Measurements from ENCODE around the gene SERPINA4. TPM values are rescaled to one million over a fixed set of nuclear protein-coding genes. Genes with fewer than 3 reads are reported as not detected.

Gene SERPINA4
- total RNA-seq, 4 donors from 2014 or later: 0.13 to 0.26 TPM; not detected in 2

DNA sequence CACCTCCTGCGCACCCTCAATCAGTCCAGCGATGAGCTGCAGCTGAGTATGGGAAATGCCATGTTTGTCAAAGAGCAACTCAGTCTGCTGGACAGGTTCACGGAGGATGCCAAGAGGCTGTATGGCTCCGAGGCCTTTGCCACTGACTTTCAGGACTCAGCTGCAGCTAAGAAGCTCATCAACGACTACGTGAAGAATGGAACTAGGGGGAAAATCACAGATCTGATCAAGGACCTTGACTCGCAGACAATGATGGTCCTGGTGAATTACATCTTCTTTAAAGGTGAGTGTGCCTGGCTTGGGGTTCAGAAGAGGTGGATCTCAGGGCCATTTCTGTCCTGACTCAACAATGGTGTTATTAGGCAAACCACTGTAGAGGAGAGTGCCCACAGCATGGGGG is 53.6 kb downstream of the SERPINA4 start:
- Histone ChIP-seq H3K4me3 (no peak overlapping the region), H3K36me3 (no peaks in the 10 kb centered on the region), H3K27ac (no peak overlapping the region), H3K4me1 (peaks cover 0 to 8% of the 10 kb centered on the region in 2 donors), H3K27me3 (no peaks in the 10 kb centered on the region), H3K9me3 (peaks cover 0 to 3% (median 0%) of the 10 kb centered on the region in 3 donors)
- DNase-seq (no peak), ATAC-seq (no peak)
- intact Hi-C loops (cut with DNase I; ENCODE audit: low total_unique reads) (no loop called here), in situ Hi-C loops (cut with MboI; ENCODE audit: low sequenced_read_pairs in 4 of 4) (no loop called here)
- TF ChIP-seq, protein P1, sequence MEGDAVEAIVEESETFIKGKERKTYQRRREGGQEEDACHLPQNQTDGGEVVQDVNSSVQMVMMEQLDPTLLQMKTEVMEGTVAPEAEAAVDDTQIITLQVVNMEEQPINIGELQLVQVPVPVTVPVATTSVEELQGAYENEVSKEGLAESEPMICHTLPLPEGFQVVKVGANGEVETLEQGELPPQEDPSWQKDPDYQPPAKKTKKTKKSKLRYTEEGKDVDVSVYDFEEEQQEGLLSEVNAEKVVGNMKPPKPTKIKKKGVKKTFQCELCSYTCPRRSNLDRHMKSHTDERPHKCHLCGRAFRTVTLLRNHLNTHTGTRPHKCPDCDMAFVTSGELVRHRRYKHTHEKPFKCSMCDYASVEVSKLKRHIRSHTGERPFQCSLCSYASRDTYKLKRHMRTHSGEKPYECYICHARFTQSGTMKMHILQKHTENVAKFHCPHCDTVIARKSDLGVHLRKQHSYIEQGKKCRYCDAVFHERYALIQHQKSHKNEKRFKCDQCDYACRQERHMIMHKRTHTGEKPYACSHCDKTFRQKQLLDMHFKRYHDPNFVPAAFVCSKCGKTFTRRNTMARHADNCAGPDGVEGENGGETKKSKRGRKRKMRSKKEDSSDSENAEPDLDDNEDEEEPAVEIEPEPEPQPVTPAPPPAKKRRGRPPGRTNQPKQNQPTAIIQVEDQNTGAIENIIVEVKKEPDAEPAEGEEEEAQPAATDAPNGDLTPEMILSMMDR (IDR thresholded peaks at IDR 0.05 in 4 of 5, conservative IDR thresholded peaks at IDR 0.05 in 1 of 5): no peak
- no peak for TF ChIP-seq POLR2A (IDR thresholded peaks at IDR 0.05)

DNA sequence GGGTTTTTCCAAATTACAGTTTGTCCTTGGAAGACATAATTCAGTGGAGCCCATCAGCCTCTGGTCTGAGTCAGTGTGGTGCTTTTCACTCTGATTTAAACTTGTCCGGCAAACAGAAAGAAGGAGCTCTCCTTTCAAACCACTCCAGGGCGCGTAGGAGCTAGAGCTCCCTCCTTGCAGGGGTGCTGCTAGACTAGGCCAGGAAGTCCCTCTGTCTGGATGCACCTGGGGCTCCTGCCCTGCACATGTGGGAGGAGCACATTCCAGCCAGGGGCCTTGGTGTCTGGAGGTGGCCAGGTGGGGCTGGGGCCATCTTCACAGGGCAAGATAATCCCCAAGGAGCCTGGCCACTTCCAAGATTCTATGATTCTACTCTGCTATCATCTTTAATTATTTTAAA is 54.0 kb downstream of the SERPINA4 start:
- Histone ChIP-seq H3K36me3 (no peaks in the 10 kb centered on the region), H3K27ac (no peak overlapping the region), H3K27me3 (no peaks in the 10 kb centered on the region), H3K9me3 (peaks cover 0 to 3% (median 0%) of the 10 kb centered on the region in 3 donors), H3K4me3 (no peak overlapping the region), H3K4me1 (peaks cover 0 to 8% of the 10 kb centered on the region in 2 donors)
- intact Hi-C loops (cut with DNase I; ENCODE audit: low total_unique reads): no loop called here
- no peak for ATAC-seq
- DNase-seq: no peak
- no peak for TF ChIP-seq POLR2A (IDR thresholded peaks at IDR 0.05)
- TF ChIP-seq, protein P1 (IDR thresholded peaks at IDR 0.05 in 4 of 5, conservative IDR thresholded peaks at IDR 0.05 in 1 of 5): no peak
- in situ Hi-C loops (cut with MboI; ENCODE audit: low sequenced_read_pairs in 4 of 4): no loop called here

DNA sequence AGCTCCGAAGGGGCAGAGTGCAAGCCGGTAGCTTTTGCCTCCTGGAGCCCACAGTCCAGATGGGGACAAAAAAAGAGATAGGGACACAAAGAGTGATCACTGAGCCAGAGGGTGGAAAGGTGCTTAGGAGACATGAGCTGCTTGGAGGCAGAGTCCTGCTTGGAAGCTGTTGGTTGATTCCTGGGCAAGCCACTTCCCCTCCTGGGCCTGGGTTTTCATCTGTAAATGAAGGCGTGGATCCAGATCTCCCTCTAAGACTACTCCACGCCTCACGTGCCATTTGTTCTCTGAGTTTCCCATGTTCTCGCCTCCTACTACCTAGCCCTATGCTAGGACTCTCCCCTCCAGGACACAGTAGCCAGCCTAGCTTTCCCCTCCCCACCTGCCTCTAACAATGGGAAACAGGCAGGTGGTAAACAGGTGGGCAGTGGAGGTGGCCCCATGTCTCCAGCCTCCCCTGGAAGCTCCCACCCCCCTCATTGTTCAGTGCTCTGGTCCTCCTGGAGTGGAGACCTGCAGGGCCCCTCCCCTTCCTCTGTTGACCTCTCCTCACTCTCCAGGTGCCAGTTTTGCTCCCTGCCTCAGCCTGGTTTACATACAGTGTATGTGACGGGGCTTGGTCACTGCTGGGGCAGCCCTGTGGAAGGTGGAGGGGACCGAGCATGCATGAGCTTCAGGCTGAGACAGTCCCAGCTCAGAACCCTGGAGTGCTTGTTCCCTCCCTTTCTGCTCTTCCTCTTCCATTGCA is 54.8 kb downstream of the SERPINA4 start:
- in situ Hi-C loops (cut with MboI; ENCODE audit: low sequenced_read_pairs in 4 of 4) (no loop called here), intact Hi-C loops (cut with DNase I; ENCODE audit: low total_unique reads) (no loop called here)
- DNase-seq (no peak), ATAC-seq (no peak)
- Histone ChIP-seq H3K4me1 (peaks cover 0 to 1% of the 10 kb centered on the region in 2 donors), H3K27me3 (no peaks in the 10 kb centered on the region), H3K36me3 (no peaks in the 10 kb centered on the region), H3K27ac (no peak overlapping the region), H3K9me3 (peaks cover 0 to 3% (median 0%) of the 10 kb centered on the region in 3 donors), H3K4me3 (no peak overlapping the region)
- TF ChIP-seq, protein P1 (IDR thresholded peaks at IDR 0.05 in 4 of 5, conservative IDR thresholded peaks at IDR 0.05 in 1 of 5): no peak
- no peak for TF ChIP-seq POLR2A (IDR thresholded peaks at IDR 0.05)

DNA sequence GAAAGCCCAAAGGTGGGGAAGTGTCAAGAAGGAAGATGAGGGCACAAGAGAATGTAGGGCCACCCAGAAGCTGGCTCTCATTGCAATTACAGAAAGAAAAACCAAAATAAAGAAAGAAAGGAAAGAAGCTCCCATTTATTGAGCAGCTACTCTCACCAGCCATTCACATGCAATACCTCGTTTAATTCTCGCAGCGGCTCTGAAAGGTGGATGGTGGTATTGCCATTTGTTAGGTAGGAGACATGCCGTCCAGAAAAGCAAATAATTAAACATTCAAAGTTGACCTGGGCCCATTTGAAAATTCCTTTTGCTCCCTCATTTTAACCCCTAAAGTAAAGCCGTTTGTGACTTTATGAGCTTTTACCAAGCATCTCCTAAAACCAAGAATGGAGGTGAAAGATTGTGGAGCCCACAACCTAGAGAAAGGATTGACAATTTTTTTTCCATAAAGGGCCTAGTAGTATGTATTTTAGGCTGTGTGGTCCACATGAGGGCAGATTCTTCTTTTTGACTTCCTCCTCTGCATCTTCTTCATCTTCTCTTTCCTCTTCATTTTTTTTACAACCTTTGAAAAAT is 56.2 kb downstream of the SERPINA4 start:
- no peak for ATAC-seq
- H3K36me3 ChIP-seq: no peaks in the 10 kb centered on the region

More for the DNA sequence above, 56.2 kb downstream of the SERPINA4 start:
- intact Hi-C loops (cut with DNase I; ENCODE audit: low total_unique reads) (no loop called here), in situ Hi-C loops (cut with MboI; ENCODE audit: low sequenced_read_pairs in 4 of 4) (no loop called here)
- no peaks in the 10 kb centered on the region for H3K27me3 ChIP-seq
- TF ChIP-seq, protein P1 (IDR thresholded peaks at IDR 0.05 in 4 of 5, conservative IDR thresholded peaks at IDR 0.05 in 1 of 5): no peak
- no peak for TF ChIP-seq POLR2A (IDR thresholded peaks at IDR 0.05)
- H3K9me3 ChIP-seq: peaks cover 0 to 3% (median 0%) of the 10 kb centered on the region in 3 donors
- DNase-seq: no peak
- H3K27ac ChIP-seq: no peak overlapping the region
- no peak overlapping the region for H3K4me3 ChIP-seq
- no peaks in the 10 kb centered on the region for H3K4me1 ChIP-seq
